ENCODE measurements around the gene PLA2G2F. TPM values are rescaled to one million over a fixed set of nuclear protein-coding genes. Genes with fewer than 3 reads are reported as not detected.

The PLA2G2F gene
- total RNA-seq, 2 donors from 2014 or later, result not detected

- DNase-seq, result no peak
- TF ChIP-seq CTCF (IDR thresholded peaks at IDR 0.05), result no peak
- H3K9me3 ChIP-seq, result no peaks in the 10 kb centered on the region
- H3K4me1 ChIP-seq, result no peaks in the 10 kb centered on the region
- H3K27ac ChIP-seq, result no peak overlapping the region
- no peak overlapping the region for H3K9ac ChIP-seq (ENCODE audit: low read depth in 2 of 2, low read length in 2 of 2)
- intact Hi-C loops (cut with DNase I), result no loop called here
- H3K27me3 ChIP-seq, result no peaks in the 10 kb centered on the region
- no peaks in the 10 kb centered on the region for H3K36me3 ChIP-seq
- H3K4me3 ChIP-seq, result no peak overlapping the region
These were observed 23.6 kb upstream of the PLA2G2F start for GRCh38 chr1:20115479-20115878.

- intact Hi-C loops (cut with DNase I), result no loop called here
These were observed 23.2 kb upstream of the PLA2G2F start for GRCh38 chr1:20115916-20116315.

GRCh38 chr1:20117236-20117635 lies 21.9 kb upstream of the PLA2G2F start:
- H3K27me3 ChIP-seq, result no peaks in the 10 kb centered on the region
- DNase-seq, result no peak

More at GRCh38 chr1:20115916-20116315, 23.2 kb upstream of the PLA2G2F start:
- Histone ChIP-seq H3K4me1 (no peaks in the 10 kb centered on the region), H3K4me3 (no peak overlapping the region), H3K27ac (no peak overlapping the region), H3K36me3 (no peaks in the 10 kb centered on the region), H3K9me3 (no peaks in the 10 kb centered on the region), H3K9ac (ENCODE audit: low read depth in 2 of 2, low read length in 2 of 2) (no peak overlapping the region), H3K27me3 (no peaks in the 10 kb centered on the region)
- DNase-seq, result no peak
- TF ChIP-seq CTCF (IDR thresholded peaks at IDR 0.05), result no peak

GRCh38 chr1:20119347-20119746 lies 19.8 kb upstream of the PLA2G2F start, which contains the start of gene PLA2G2D:
PLA2G2D (minus strand) TSS chr1:20119536; CDS start chr1:20119498, 38 bp downstream.
- DNase-seq, result no peak
- peaks cover 4% of the 10 kb centered on the region for H3K4me1 ChIP-seq
- TF ChIP-seq CTCF (IDR thresholded peaks at IDR 0.05), result no peak
- H3K9me3 ChIP-seq, result no peaks in the 10 kb centered on the region
- H3K36me3 ChIP-seq, result no peaks in the 10 kb centered on the region
- no peak within 1 kb of the TSS for H3K27ac ChIP-seq
- intact Hi-C loops (cut with DNase I), result no loop called here
- no peak within 1 kb of the TSS for H3K9ac ChIP-seq (ENCODE audit: low read depth in 2 of 2, low read length in 2 of 2)
- H3K4me3 ChIP-seq, result no peak within 1 kb of the TSS
- H3K27me3 ChIP-seq, result no peaks in the 10 kb centered on the region

More at GRCh38 chr1:20117236-20117635, 21.9 kb upstream of the PLA2G2F start:
- H3K4me1 ChIP-seq, result no peaks in the 10 kb centered on the region
- H3K4me3 ChIP-seq, result no peak overlapping the region
- no peak overlapping the region for H3K9ac ChIP-seq (ENCODE audit: low read depth in 2 of 2, low read length in 2 of 2)
- no peaks in the 10 kb centered on the region for H3K9me3 ChIP-seq
- H3K27ac ChIP-seq, result no peak overlapping the region
- intact Hi-C loops (cut with DNase I), result no loop called here
- H3K36me3 ChIP-seq, result no peaks in the 10 kb centered on the region
- no peak for TF ChIP-seq CTCF (IDR thresholded peaks at IDR 0.05)

GRCh38 chr1:20120796-20121195 lies 18.3 kb upstream of the PLA2G2F start:
- peaks cover 4% of the 10 kb centered on the region for H3K4me1 ChIP-seq
- no peak for DNase-seq
- no peak overlapping the region for H3K27ac ChIP-seq
- H3K27me3 ChIP-seq, result no peaks in the 10 kb centered on the region
- no peak overlapping the region for H3K4me3 ChIP-seq
- no peak for TF ChIP-seq CTCF (IDR thresholded peaks at IDR 0.05)
- intact Hi-C loops (cut with DNase I), result no loop called here
- no peaks in the 10 kb centered on the region for H3K36me3 ChIP-seq
- H3K9me3 ChIP-seq, result no peaks in the 10 kb centered on the region
- H3K9ac ChIP-seq (ENCODE audit: low read depth in 2 of 2, low read length in 2 of 2), result no peak overlapping the region
